ENCODE results near the gene WTIP. TPM values are rescaled to one million over a fixed set of nuclear protein-coding genes. Genes with fewer than 3 reads are reported as not detected.

WTIP gene
- total and polyA plus RNA-seq, 2 of the 13 experiments (the other 11 are each of a cell fraction or from before 2014, with no cell fraction given): 15.0 to 18.1 TPM

DNA sequence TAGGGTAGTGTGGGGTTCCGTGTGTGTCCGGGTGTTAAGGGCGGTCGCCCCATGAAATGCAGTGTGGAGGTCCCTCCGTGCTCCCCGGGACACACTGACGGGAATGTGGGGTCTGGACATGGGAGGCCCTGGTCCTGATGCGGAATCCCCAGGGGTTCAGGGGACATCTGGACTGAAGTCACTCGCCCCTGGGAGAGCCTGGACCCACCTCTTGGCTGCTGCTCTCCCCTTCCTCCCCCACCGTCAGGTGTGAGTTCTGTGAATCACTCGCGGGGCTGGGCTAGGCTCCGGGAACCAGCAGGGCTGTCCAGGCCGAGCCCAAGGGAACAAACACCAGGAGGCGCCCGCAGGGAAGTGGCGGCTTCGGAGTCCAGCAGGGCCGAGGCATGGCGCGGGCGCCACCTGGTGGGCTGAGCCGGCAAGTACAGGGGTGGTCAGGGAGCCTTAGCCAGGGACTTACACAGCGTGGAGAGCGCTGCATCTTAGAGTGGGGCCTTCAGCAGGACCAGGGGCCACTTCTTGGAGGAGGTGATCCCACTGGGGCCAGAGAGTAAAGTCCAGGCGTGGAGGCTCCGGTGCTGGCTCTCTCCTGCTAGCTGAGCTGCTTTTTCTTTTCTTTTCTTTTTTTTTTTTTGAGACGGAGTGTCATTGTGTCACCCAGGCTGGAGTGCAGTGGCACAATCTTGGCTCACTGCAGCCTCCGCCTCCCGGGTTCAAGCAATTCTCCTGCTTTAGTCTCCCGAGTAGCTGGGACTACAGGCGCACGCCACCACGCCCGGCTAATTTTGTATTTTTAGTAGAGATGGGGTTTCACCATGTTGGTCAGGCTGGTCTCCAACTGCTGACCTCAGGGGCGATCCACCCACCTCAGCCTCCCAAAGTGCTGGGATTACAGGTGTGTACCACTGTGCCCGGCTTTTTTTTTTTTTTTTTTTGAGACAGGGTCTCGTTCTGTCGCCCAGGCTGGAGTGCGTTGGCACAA is 20.1 kb downstream of the WTIP start (continued):
- TF ChIP-seq ZNF224 (CRISPR knock-in tag; IDR thresholded peaks at IDR 0.05) (0 out of 2 replicates have a peak, but pooled peaks have one; percentile 39), GATAD1 (CRISPR knock-in tag; IDR thresholded peaks at IDR 0.05) (no peak), HDAC1 (CRISPR knock-in tag; IDR thresholded peaks at IDR 0.05) (no peak), SETDB1 (CRISPR knock-in tag; IDR thresholded peaks at IDR 0.05; ENCODE audit: borderline replicate concordance) (no peak), RNF2 (conservative IDR thresholded peaks at IDR 0.05; ENCODE audit: low read depth) (no peak), TAF15 (IDR thresholded peaks at IDR 0.05; ENCODE audit: low read depth, low read length, poor library complexity, severe bottlenecking) (no peak), SMAD3 (CRISPR knock-in tag; IDR thresholded peaks at IDR 0.05) (no peak), MEIS2 (CRISPR knock-in tag; IDR thresholded peaks at IDR 0.05) (0 out of 2 replicates have a peak, but pooled peaks have one; percentile 29)
- TF ChIP-seq, protein P1, sequence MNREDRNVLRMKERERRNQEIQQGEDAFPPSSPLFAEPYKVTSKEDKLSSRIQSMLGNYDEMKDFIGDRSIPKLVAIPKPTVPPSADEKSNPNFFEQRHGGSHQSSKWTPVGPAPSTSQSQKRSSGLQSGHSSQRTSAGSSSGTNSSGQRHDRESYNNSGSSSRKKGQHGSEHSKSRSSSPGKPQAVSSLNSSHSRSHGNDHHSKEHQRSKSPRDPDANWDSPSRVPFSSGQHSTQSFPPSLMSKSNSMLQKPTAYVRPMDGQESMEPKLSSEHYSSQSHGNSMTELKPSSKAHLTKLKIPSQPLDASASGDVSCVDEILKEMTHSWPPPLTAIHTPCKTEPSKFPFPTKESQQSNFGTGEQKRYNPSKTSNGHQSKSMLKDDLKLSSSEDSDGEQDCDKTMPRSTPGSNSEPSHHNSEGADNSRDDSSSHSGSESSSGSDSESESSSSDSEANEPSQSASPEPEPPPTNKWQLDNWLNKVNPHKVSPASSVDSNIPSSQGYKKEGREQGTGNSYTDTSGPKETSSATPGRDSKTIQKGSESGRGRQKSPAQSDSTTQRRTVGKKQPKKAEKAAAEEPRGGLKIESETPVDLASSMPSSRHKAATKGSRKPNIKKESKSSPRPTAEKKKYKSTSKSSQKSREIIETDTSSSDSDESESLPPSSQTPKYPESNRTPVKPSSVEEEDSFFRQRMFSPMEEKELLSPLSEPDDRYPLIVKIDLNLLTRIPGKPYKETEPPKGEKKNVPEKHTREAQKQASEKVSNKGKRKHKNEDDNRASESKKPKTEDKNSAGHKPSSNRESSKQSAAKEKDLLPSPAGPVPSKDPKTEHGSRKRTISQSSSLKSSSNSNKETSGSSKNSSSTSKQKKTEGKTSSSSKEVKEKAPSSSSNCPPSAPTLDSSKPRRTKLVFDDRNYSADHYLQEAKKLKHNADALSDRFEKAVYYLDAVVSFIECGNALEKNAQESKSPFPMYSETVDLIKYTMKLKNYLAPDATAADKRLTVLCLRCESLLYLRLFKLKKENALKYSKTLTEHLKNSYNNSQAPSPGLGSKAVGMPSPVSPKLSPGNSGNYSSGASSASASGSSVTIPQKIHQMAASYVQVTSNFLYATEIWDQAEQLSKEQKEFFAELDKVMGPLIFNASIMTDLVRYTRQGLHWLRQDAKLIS (CRISPR knock-in tag; IDR thresholded peaks at IDR 0.05): no peak
- TF ChIP-seq, protein P2, sequence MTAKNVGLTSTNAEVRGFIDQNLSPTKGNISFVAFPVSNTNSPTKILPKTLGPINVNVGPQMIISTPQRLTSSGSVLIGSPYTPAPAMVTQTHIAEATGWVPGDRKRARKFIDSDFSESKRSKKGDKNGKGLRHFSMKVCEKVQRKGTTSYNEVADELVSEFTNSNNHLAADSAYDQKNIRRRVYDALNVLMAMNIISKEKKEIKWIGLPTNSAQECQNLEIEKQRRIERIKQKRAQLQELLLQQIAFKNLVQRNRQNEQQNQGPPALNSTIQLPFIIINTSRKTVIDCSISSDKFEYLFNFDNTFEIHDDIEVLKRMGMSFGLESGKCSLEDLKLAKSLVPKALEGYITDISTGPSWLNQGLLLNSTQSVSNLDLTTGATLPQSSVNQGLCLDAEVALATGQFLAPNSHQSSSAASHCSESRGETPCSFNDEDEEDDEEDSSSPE (CRISPR knock-in tag; IDR thresholded peaks at IDR 0.05): no peak
- TF ChIP-seq, protein P3, sequence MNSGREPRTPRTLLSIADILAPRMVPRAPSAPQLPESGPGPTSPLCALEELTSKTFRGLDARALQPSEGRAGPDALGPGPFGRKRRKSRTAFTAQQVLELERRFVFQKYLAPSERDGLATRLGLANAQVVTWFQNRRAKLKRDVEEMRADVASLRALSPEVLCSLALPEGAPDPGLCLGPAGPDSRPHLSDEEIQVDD (CRISPR knock-in tag; IDR thresholded peaks at IDR 0.05; ENCODE audit: borderline replicate concordance): no peak
- TF ChIP-seq, protein P4, sequence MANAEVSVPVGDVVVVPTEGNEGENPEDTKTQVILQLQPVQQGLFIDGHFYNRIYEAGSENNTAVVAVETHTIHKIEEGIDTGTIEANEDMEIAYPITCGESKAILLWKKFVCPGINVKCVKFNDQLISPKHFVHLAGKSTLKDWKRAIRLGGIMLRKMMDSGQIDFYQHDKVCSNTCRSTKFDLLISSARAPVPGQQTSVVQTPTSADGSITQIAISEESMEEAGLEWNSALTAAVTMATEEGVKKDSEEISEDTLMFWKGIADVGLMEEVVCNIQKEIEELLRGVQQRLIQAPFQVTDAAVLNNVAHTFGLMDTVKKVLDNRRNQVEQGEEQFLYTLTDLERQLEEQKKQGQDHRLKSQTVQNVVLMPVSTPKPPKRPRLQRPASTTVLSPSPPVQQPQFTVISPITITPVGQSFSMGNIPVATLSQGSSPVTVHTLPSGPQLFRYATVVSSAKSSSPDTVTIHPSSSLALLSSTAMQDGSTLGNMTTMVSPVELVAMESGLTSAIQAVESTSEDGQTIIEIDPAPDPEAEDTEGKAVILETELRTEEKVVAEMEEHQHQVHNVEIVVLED (CRISPR knock-in tag; IDR thresholded peaks at IDR 0.05; ENCODE audit: borderline replicate concordance): no peak
- TF ChIP-seq, protein P5, sequence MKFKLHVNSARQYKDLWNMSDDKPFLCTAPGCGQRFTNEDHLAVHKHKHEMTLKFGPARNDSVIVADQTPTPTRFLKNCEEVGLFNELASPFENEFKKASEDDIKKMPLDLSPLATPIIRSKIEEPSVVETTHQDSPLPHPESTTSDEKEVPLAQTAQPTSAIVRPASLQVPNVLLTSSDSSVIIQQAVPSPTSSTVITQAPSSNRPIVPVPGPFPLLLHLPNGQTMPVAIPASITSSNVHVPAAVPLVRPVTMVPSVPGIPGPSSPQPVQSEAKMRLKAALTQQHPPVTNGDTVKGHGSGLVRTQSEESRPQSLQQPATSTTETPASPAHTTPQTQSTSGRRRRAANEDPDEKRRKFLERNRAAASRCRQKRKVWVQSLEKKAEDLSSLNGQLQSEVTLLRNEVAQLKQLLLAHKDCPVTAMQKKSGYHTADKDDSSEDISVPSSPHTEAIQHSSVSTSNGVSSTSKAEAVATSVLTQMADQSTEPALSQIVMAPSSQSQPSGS (CRISPR knock-in tag; IDR thresholded peaks at IDR 0.05): peak; percentile 59; the same call in 1 of the 2 replicates
- TF ChIP-seq, protein P6, sequence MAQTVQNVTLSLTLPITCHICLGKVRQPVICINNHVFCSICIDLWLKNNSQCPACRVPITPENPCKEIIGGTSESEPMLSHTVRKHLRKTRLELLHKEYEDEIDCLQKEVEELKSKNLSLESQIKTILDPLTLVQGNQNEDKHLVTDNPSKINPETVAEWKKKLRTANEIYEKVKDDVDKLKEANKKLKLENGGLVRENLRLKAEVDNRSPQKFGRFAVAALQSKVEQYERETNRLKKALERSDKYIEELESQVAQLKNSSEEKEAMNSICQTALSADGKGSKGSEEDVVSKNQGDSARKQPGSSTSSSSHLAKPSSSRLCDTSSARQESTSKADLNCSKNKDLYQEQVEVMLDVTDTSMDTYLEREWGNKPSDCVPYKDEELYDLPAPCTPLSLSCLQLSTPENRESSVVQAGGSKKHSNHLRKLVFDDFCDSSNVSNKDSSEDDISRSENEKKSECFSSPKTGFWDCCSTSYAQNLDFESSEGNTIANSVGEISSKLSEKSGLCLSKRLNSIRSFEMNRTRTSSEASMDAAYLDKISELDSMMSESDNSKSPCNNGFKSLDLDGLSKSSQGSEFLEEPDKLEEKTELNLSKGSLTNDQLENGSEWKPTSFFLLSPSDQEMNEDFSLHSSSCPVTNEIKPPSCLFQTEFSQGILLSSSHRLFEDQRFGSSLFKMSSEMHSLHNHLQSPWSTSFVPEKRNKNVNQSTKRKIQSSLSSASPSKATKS (CRISPR knock-in tag; IDR thresholded peaks at IDR 0.05): no peak
- TF ChIP-seq, protein P7, sequence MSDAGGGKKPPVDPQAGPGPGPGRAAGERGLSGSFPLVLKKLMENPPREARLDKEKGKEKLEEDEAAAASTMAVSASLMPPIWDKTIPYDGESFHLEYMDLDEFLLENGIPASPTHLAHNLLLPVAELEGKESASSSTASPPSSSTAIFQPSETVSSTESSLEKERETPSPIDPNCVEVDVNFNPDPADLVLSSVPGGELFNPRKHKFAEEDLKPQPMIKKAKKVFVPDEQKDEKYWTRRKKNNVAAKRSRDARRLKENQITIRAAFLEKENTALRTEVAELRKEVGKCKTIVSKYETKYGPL (CRISPR knock-in tag; IDR thresholded peaks at IDR 0.05): no peak
